Calu3 (cell line): ENCODE measurements around the gene DUOXA1. TPM values are rescaled to one million over a fixed set of nuclear protein-coding genes. Genes with fewer than 3 reads are reported as not detected.

Source experiments
- BruUV-seq: library from RNA; stranded (reverse); fragments of 400-500 nt; replicated peaks from 2 replicates; lab custom pipeline; 2021; lab: Mats Ljungman, UMichigan
- CTCF ChIA-PET: fragments of 300-600 bp; sonication (Branson Sonifier 250); formaldehyde crosslinking; loops from one replicate; lab custom pipeline; 2022; ENCODE audit warnings: antibody characterized with exemption; lab: Charles Lee
- DNase-seq: peaks from one replicate; pipeline ENCODE4 v3.0.0; 2022
- H3K27ac Mint-ChIP-seq: one replicate; pipeline ENCODE4 v1.8.0; 2022; ENCODE audit warnings: mixed read lengths; ENCODE audit not compliant: unreplicated experiment
- H3K27me3 Mint-ChIP-seq: one replicate; pipeline ENCODE4 v1.8.0; 2022; ENCODE audit warnings: mixed read lengths; ENCODE audit not compliant: unreplicated experiment
- H3K36me3 Mint-ChIP-seq: one replicate; pipeline ENCODE4 v1.8.0; 2022; ENCODE audit warnings: mild to moderate bottlenecking, moderate library complexity, mixed read lengths; ENCODE audit not compliant: insufficient read depth, unreplicated experiment
- H3K4me1 Mint-ChIP-seq: one replicate; pipeline ENCODE4 v1.8.0; 2022; ENCODE audit warnings: mild to moderate bottlenecking, low read depth, mixed read lengths; ENCODE audit not compliant: unreplicated experiment
- H3K4me3 Mint-ChIP-seq: one replicate; pipeline ENCODE4 v1.8.0; 2022; ENCODE audit warnings: mild to moderate bottlenecking, low read depth, moderate library complexity, mixed read lengths; ENCODE audit not compliant: unreplicated experiment
- H3K9me3 Mint-ChIP-seq: one replicate; pipeline ENCODE4 v1.8.0; 2022; ENCODE audit warnings: low read depth, mixed read lengths; ENCODE audit not compliant: unreplicated experiment
- CTCF ChIP-seq: fragments of 200-600 bp; IDR thresholded peaks from one replicate; pipeline ENCODE4 v1.8.0; 2022; ENCODE audit warnings: antibody characterized with exemption; ENCODE audit not compliant: unreplicated experiment
- intact Hi-C: fragments of 100-400 bp; cut with micrococcal nuclease; formaldehyde crosslinking; loops from one replicate; pipeline ENCODE4 v1.10.0; 2022; ENCODE audit not compliant: unreplicated experiment
- total RNA-seq: library from RNA; stranded (reverse); gene quantifications from 2 replicates; pipeline ENCODE4 v1.2.3, GENCODE V29; 2022

Gene DUOXA1
- total RNA-seq, 1 experiment from 2014 or later, result not detected

- H3K27ac Mint-ChIP-seq, result no peak overlapping the region
- H3K36me3 Mint-ChIP-seq, result peaks cover 5% of the 10 kb centered on the region
- no peak overlapping the region for H3K4me3 Mint-ChIP-seq
- no peaks in the 10 kb centered on the region for H3K9me3 Mint-ChIP-seq
- CTCF ChIA-PET, result interaction anchor here (0.9 to 1.2 kb wide), 2 partner anchors 17 to 26 kb away, joined by 3 to 5 read pairs; no protein-coding TSS in a partner anchor
- H3K27me3 Mint-ChIP-seq, result no peaks in the 10 kb centered on the region
- DNase-seq, result no peak
- H3K4me1 Mint-ChIP-seq, result no peaks in the 10 kb centered on the region
- intact Hi-C loops, result no loop called here
- BruUV-seq, result no TSS peak
- TF ChIP-seq CTCF, result no peak
Observed at GRCh38 chr15:45171912-45172311, 42.2 kb upstream of the DUOXA1 start.

- H3K4me1 Mint-ChIP-seq, result no peaks in the 10 kb centered on the region
- H3K27ac Mint-ChIP-seq, result no peak overlapping the region
- no peaks in the 10 kb centered on the region for H3K9me3 Mint-ChIP-seq
- intact Hi-C loops, result no loop called here
- CTCF ChIA-PET, result interaction anchor here (1.2 kb wide), 1 partner anchor 9 kb away, joined by 3 read pairs; no protein-coding TSS in a partner anchor
- peaks cover 5% of the 10 kb centered on the region for H3K36me3 Mint-ChIP-seq
- DNase-seq, result no peak
- H3K4me3 Mint-ChIP-seq, result no peak overlapping the region
- no peaks in the 10 kb centered on the region for H3K27me3 Mint-ChIP-seq
- no TSS peak for BruUV-seq
- no peak for TF ChIP-seq CTCF
Observed at GRCh38 chr15:45169608-45170480, 40.2 kb upstream of the DUOXA1 start.

GRCh38 chr15:45168751-45169551 lies 39.3 kb upstream of the DUOXA1 start:
- CTCF ChIA-PET, result interaction anchor here (0.7 kb wide), 1 partner anchor 16 kb away, joined by 4 read pairs; no protein-coding TSS in a partner anchor
- no peak for TF ChIP-seq CTCF
- H3K4me3 Mint-ChIP-seq, result no peak overlapping the region

GRCh38 chr15:45168286-45168685 lies 38.6 kb upstream of the DUOXA1 start:
- no peak overlapping the region for H3K4me3 Mint-ChIP-seq
- H3K9me3 Mint-ChIP-seq, result no peaks in the 10 kb centered on the region
- H3K27me3 Mint-ChIP-seq, result no peaks in the 10 kb centered on the region
- no peak overlapping the region for H3K27ac Mint-ChIP-seq
- H3K4me1 Mint-ChIP-seq, result peaks cover 1% of the 10 kb centered on the region
- TF ChIP-seq CTCF, result no peak
- CTCF ChIA-PET, result interaction anchor here (0.7 kb wide), 1 partner anchor 16 kb away, joined by 4 read pairs; no protein-coding TSS in a partner anchor
- intact Hi-C loops, result no loop called here
- DNase-seq, result no peak
- no TSS peak for BruUV-seq
- peaks cover 5% of the 10 kb centered on the region for H3K36me3 Mint-ChIP-seq

More at GRCh38 chr15:45168751-45169551, 39.3 kb upstream of the DUOXA1 start:
- intact Hi-C loops, result no loop called here
- no peaks in the 10 kb centered on the region for H3K27me3 Mint-ChIP-seq
- no TSS peak for BruUV-seq
- peaks cover 5% of the 10 kb centered on the region for H3K36me3 Mint-ChIP-seq
- H3K27ac Mint-ChIP-seq, result no peak overlapping the region
- no peaks in the 10 kb centered on the region for H3K9me3 Mint-ChIP-seq
- no peak for DNase-seq
- H3K4me1 Mint-ChIP-seq, result no peaks in the 10 kb centered on the region
